Activated naive CD8-positive, alpha-beta T cell treated with anti-CD3 and anti-CD28 coated beads, Interleukin-2, amount 50 U/mL, for 16 hours (primary cell): Measurements from ENCODE around the gene TFPI.
"Not testable (repeated sequence)": the region's sequence is repeated elsewhere in the genome, so short reads cannot be mapped to it uniquely, and the experiment has no call there.

Experiments used
- DNase-seq: peaks from one replicate; pipeline ENCODE4 v3.0.0-alpha.2; 2020; ENCODE audit warnings: low read depth, low spot score

Gene TFPI

GRCh38 chr2:187554011-187554703 lies at the start of gene TFPI:
TFPI (minus strand) TSS chr2:187554435; CDS start chr2:187503768, 50,667 bp downstream.
- DNase-seq = no peak

DNA sequence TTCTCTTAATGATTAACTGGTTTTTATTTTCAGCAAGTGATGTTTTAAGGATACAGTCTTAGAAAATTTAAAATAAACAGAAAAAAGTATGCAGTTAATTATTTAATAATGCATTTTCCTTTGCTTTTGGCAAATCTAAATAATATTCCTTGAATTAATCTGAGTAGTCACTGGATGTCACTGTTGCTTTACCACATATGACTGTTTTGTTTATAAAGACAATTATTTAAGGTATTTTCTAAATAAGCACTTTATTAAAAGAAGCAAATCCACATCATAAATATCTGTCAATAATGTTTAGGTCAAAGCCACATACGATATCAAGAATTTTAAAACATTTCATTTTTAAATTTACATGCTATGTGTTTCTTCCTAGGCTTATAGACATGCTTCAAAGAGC lies 40.6 kb upstream of the TFPI start:
- no peak for DNase-seq

DNA sequence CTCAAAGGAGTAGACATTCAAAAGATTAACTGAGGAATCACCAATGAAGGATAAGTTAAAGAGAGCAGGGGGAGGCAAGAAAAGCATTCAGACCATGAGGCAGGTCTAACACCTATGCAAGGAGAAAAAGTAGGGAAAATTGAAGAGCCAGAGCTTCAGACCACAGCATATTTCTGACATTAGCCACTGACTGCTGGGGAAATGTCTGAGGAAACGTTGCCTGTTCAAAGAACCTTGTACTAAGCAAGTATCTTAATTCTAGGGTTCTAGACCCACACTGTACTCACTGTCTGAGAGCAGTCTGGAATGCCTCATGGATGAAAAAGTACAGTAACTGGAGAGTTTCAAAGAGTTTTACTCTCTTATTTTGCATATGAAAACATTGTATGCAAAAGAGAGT lies 39.5 kb upstream of the TFPI start:
- no peak for DNase-seq

- no peak for DNase-seq
These were observed 38.9 kb upstream of the TFPI start for GRCh38 chr2:187593098-187593497.

- no peak for DNase-seq
These were observed 35.9 kb upstream of the TFPI start for GRCh38 chr2:187590175-187590574.

- no peak for DNase-seq
These were observed 31.9 kb upstream of the TFPI start for GRCh38 chr2:187586011-187586641.

DNA sequence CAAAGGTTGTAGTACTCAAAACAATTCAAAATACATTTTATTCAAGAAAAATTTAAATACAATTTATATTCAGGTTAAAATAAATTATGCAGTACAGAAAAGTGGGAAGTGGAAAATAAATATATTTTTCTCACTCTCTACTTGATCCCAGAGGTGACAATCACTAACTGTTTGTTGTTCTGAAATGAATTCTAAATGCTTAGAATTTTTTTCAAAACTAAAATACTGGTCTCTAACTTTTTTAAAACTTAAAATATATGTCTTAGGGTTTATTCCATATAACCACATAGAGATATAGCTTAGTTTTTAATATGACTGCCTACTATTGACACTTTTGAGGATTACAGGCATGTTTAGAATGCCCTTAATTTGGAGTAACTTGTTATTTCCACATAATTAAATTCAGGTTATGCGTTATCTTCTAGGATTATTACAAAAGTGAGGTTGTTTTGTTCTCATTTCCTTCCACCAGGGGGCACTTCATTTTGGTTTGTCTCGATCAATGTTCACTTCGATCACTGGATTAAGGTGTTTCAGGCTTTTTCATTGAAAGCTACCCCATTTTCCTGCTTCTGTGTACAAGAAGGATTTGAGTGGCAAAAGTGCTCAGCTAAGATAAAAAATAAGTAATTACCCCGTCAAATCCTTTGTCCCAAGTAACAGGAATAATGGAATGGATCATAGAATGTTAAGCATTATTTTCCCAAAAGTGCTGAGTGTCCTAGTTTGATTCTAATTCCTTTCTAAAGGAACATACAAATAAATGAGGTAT lies 27.1 kb upstream of the TFPI start:
- DNase-seq = no peak

DNA sequence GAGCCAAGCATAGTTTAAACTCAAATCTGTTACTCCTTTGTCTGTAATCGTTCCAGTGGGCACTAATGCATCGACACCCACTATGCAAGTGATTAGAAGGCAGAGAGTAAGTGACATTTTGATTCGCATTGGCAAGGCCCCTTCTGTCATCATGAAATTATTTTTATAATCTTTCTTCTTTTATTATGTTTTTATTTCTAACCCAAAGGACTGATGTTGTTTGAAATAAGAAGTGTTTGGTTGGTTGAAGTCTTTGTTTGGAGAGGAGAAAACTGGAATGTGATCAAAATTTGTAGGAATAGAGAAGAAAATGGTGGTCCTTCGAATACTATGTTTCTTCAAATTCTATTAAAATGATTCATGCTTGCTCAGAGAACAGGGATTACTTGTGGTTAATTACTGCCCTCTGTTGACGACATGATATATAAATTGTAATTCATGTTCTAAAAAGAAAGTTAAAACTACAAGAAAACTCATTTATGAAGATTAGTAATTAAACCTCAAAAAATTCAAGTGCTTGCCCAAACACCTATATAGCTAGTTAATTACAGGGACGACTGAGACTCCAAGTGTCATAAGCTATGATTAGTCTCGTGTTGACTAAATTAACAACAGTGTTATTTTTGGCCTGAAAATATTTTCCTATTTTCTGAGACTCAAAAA lies 26.4 kb upstream of the TFPI start:
- no peak for DNase-seq

GRCh38 chr2:187577310-187577709 lies 23.1 kb upstream of the TFPI start:
- DNase-seq = no peak

- no peak for DNase-seq
These were observed 22.7 kb upstream of the TFPI start for GRCh38 chr2:187576906-187577305.

DNA sequence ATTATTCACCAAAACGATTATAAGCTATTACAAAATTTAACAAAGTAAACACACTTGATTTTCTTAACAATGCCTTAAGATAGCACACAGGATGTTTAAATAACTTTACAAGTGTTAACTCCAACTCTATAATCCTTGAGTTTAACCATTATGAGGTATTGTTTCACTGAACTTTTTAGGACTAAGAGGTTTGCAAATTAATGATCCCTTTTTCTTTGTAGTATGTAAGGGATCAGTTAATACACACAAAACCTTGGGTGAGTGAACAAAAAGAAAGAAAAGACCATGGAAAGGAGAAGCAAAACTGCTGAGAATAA lies 21.5 kb upstream of the TFPI start:
- no peak for DNase-seq

DNA sequence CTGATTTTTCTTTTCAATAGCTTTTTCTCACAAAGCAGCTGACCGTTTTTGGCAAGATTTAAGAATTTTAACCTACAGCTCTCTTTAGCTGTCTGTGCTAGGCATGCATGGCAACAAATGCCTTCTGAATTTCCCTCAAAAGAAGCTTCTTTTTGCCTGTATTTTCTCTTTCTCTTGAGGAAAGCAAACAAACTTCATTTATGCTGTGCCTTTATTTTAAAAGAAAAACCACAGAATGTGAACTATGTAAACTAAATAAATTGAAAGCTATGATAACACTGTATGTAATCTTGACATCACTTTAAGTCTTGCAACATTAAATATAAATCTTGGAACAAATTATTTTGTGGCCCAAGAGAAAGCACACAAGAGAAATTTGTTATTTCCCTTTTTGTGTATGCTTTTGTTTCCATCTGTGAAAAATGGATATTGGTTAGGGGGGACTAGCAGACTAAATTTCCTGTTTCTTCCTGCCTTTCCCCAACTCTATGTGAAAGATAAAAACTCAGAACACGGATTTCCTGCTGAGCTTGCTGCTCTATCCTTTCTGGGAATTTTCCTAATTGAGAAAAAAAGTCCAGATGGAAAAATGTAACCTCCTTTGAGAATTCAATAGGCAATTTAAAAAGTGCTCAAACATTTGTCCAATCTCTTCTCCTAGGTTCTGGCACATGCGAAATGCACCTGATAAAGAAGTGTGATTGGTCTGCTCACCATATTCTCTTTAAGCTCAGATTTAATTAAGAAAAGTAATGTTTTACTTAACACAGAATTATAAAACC lies 20.9 kb upstream of the TFPI start:
- no peak for DNase-seq

GRCh38 chr2:187573722-187574121 lies 19.5 kb upstream of the TFPI start:
- no peak for DNase-seq

GRCh38 chr2:187571996-187572395 lies 17.8 kb upstream of the TFPI start:
- not testable (repeated sequence) for DNase-seq

DNA sequence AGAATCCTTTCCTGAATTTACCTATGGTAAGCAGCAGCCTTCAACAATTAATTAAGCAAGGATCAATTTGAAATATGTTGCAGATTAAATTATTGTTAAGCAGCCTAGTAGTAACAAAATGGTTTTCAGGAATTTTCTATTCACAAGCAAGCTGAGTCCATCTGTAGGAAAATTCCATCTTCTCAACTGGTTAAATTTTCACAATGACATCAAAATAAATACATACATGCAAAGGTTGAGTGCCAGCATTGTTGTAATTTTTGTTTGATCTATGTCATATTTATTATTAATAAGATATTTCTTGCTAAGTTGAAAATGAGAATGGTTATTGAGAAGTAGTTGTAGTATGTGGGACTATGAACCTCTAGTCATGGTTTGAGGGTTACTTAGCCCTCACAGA lies 15.3 kb upstream of the TFPI start:
- DNase-seq = no peak

DNA sequence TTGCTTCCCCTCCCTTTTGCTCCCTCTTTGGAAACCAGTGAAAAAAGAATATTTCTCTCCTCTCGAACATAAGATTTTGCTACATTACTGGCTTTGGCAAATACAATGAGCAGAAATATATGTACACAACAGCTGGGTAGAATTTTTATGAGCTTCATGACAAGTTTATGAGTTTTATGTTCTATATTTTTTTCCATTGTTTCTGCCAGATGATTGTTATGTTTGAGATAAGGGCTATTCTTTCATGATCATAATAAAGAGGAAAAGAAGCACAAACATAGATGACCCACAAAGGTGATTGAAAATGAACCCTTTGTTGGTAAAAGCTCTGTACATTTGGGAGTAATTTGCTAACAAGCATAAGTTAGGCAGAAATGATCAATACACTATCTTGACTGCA lies 14.8 kb upstream of the TFPI start:
- no peak for DNase-seq

DNA sequence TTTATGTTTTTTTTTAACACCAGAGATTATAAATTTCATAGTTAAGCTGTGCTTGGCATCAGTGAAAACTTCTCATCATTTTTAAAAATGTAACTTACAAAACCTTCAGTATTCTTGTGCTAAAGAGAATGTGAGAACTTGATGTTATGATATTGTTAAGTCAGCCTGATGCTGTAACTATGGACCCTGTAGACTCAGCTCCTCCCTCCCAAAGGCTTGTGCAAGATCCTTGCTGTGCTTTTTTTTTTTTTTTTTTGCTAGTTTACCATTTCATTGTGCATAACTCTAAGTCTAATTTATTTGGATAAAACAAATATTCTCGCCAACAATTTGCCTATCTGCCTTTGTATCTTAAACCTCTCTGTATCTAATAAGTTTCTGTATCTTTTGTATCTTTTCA lies 12.9 kb upstream of the TFPI start:
- DNase-seq = no peak

DNA sequence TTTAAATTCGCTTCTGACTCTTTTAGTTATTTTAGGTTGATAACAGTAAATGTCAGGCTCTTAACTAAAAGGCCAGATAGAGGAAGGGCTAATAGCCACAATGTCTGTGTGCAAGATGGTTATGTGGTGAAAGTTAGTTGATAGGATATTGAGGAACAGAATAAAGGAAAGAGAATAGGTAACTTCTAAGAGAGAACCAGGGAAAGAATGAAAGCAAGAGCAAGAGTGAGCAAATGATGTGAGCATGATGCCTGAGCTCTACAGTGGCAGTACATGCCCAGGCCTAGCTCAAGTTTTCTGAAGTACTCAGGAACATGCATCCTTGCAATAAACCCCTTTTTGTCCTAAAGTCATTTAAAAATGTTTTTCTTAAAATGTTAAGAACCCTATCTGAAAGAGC lies 12.5 kb upstream of the TFPI start:
- DNase-seq = no peak

DNA sequence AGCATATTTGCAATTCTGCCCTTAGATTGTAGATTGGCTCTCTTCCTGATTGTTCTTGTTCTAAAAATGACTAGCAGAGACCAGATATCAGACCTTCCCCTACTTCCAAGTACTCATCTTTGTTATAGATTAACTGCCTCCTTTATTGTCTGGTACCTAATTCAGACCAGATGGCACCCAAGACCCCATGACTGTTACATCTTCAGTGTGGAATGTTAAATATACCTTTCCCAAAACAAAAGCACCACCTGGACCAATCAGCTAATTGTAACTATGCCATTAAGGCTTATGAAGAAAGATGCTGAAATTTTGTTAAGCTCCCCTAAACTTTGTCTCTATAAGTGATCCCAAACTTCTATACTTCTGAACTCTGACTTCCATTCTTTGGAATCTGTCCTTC lies 12.0 kb upstream of the TFPI start:
- DNase-seq = no peak

DNA sequence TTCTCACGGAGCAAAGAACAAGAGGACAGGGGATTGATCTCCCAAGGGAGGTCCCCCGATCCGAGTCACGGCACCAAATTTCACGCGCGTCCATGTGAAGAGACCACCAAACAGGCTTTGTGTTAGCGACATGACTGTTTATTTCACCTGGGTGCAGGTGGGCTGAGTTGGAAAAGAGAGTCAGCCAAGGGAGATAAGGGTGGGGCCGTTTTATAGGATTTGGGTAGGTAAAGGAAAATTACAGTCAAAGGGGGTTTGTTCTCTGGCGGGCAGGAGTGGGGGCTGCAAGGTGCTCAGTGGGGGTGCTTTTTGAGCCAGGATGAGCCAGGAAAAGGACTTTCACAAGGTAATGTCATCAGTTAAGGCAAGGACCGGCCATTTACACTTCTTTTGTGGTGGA lies 11.4 kb upstream of the TFPI start:
- not testable (repeated sequence) for DNase-seq

GRCh38 chr2:187556493-187556892 lies 2.3 kb upstream of the TFPI start:
- DNase-seq = not testable (repeated sequence)

DNA sequence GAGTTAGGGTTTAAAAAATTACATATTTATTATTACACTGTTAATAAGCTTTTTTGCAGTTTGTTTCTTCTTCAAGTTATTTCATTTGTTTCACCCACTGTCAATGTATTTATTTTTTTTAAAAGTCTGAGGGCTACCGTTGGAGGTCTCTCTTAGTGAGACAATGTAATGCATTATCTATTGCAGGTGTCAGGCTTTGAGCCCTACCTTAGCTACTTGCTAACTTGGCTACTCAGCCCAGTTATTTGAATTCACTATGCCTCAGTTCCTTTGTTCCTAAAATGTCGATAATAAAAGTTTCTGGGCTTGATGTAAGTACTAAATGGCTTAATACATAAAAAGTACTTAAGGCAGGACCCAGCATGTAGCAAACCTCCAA lies 458 bp upstream of the TFPI start:
- no peak for DNase-seq
